GM20000 (cell line): ENCODE data around the gene PCDHGC3.

Experiments used
- DNase-seq: peaks from one replicate; pipeline ENCODE4 v3.0.0; 2012; ENCODE audit warnings: low spot score
- TF ChIP-seq, protein P1 (sequence below): IDR thresholded peaks from 2 replicates; pipeline ENCODE4 v1.5.1; 2012; ENCODE audit warnings: mild to moderate bottlenecking, control low read depth; ENCODE audit errors: extremely low read depth, missing control alignments

Gene PCDHGC3

DNA sequence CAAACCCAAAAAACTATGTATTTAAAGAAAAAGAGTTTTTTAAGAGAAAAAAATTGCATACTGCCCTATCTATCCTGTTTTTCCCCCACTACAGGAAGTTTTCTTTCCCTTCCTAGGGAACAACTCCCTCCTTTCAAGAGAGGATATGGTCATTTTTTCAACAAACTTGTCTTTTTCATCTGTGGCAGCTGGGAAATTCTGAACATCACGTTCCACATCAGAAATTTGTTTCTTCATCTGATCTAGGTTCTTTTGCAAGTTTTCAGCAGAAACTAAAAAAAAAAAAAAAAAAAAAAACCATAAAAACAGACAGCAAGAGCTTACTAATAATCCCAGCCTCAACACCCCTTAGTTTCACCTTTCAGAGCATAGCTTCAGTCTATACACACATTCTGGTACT, 51.7 kb downstream of the PCDHGC3 start:
- TF ChIP-seq, protein P1, sequence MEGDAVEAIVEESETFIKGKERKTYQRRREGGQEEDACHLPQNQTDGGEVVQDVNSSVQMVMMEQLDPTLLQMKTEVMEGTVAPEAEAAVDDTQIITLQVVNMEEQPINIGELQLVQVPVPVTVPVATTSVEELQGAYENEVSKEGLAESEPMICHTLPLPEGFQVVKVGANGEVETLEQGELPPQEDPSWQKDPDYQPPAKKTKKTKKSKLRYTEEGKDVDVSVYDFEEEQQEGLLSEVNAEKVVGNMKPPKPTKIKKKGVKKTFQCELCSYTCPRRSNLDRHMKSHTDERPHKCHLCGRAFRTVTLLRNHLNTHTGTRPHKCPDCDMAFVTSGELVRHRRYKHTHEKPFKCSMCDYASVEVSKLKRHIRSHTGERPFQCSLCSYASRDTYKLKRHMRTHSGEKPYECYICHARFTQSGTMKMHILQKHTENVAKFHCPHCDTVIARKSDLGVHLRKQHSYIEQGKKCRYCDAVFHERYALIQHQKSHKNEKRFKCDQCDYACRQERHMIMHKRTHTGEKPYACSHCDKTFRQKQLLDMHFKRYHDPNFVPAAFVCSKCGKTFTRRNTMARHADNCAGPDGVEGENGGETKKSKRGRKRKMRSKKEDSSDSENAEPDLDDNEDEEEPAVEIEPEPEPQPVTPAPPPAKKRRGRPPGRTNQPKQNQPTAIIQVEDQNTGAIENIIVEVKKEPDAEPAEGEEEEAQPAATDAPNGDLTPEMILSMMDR: no peak

More for the DNA sequence above, 51.7 kb downstream of the PCDHGC3 start:
- DNase-seq: no peak
